ENCODE results near the gene CGNL1. TPM values are rescaled to one million over a fixed set of nuclear protein-coding genes. Genes with fewer than 3 reads are reported as not detected.

Gene CGNL1
- total RNA-seq, 4 donors from 2014 or later = 1.6 to 3.3 (median 2.6) TPM

- TF ChIP-seq CTCF (IDR thresholded peaks at IDR 0.05; ENCODE audit: low read depth) = no peak
Observed at GRCh38 chr15:57544848-57545480, 168.7 kb downstream of the CGNL1 start.

- no peak for TF ChIP-seq CTCF (IDR thresholded peaks at IDR 0.05; ENCODE audit: low read depth)
Observed at GRCh38 chr15:57545995-57546394, 169.7 kb downstream of the CGNL1 start.

- no peak for TF ChIP-seq CTCF (IDR thresholded peaks at IDR 0.05; ENCODE audit: low read depth)
Observed at GRCh38 chr15:57547243-57547755, 171.0 kb downstream of the CGNL1 start.

GRCh38 chr15:57548351-57548750 lies 172.0 kb downstream of the CGNL1 start:
- no peak for TF ChIP-seq CTCF (IDR thresholded peaks at IDR 0.05; ENCODE audit: low read depth)

GRCh38 chr15:57548835-57549234 lies 172.5 kb downstream of the CGNL1 start:
- TF ChIP-seq CTCF (IDR thresholded peaks at IDR 0.05; ENCODE audit: low read depth) = no peak

- TF ChIP-seq CTCF (IDR thresholded peaks at IDR 0.05; ENCODE audit: low read depth) = no peak
Observed at GRCh38 chr15:57549935-57550334, 173.6 kb downstream of the CGNL1 start.

GRCh38 chr15:57550640-57551039 lies 174.3 kb downstream of the CGNL1 start:
- no peak for TF ChIP-seq CTCF (IDR thresholded peaks at IDR 0.05; ENCODE audit: low read depth)
